Pericardium fibroblast (primary cell): Measurements from ENCODE around the gene FGF12. TPM values are rescaled to one million over a fixed set of nuclear protein-coding genes. Genes with fewer than 3 reads are reported as not detected.

Experiments
- total RNA-seq: library from RNA; depleted of rRNA; stranded (reverse); fragments of >200 nt; gene quantifications from 2 replicates; pipeline ENCODE4 v1.2.3, GENCODE V29; 2015

Gene FGF12
- 0.09 TPM in 1 of 2 replicates, not detected in the other for total RNA-seq

GRCh38 chr3:192727032-192727847 is at the start of gene FGF12:
Gene FGF12 (minus strand): TSS chr3:192727541.

Other genes with a start within 250 kb of the FGF12 start
- 1.5 and 7.1 TPM in 2 replicates for gene MB21D2, start 190.3 kb upstream of the FGF12 start, total RNA-seq